ENCODE measurements around the gene SLC2A4RG.

The SLC2A4RG gene

GRCh38 chr20:63695424-63696305, 43.9 kb upstream of the SLC2A4RG start:
- H3K36me3 Mint-ChIP-seq (ENCODE audit: insufficient read depth), result peaks cover 39% of the 10 kb centered on the region
- DNase-seq (ENCODE audit: low spot score in 2 of 2) (no peak), ATAC-seq (replicated peaks; ENCODE audit: extremely low read depth, poor library complexity, severe bottlenecking) (no peak)
- H3K4me3 Mint-ChIP-seq, result peak overlapping the region; percentile 25
- no peaks in the 10 kb centered on the region for H3K27me3 Mint-ChIP-seq
- peaks cover 19% of the 10 kb centered on the region for H3K4me1 Mint-ChIP-seq
- H3K9me3 Mint-ChIP-seq, result no peaks in the 10 kb centered on the region
- H3K27ac Mint-ChIP-seq (ENCODE audit: low read depth), result no peak overlapping the region

DNA sequence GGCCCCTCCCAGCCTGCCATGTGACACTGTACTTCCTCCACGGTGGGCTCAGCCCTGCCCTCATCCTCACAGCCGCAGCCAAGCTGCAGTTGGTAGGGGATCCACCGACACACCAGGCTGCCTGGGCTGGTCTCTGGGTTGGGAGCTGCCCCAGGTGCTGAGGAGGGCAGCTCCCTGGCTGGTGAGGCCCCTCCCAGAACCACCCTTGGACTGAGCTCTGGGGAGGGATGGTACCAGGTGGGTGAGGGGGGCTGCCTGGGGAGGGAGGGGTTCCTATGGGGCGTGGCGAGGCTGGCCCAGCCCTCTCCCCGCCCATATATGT, 43.3 kb upstream of the SLC2A4RG start:
- H3K27me3 Mint-ChIP-seq, result no peaks in the 10 kb centered on the region
- peaks cover 22% of the 10 kb centered on the region for H3K4me1 Mint-ChIP-seq
- no peak overlapping the region for H3K27ac Mint-ChIP-seq (ENCODE audit: low read depth)
- no peaks in the 10 kb centered on the region for H3K9me3 Mint-ChIP-seq
- no peak for DNase-seq (ENCODE audit: low spot score in 2 of 2)
- peak overlapping the region; percentile 25 for H3K4me3 Mint-ChIP-seq
- ATAC-seq (replicated peaks; ENCODE audit: extremely low read depth, poor library complexity, severe bottlenecking), result peak; percentile 75
- peaks cover 36% of the 10 kb centered on the region for H3K36me3 Mint-ChIP-seq (ENCODE audit: insufficient read depth)

GRCh38 chr20:63696628-63697356, 42.8 kb upstream of the SLC2A4RG start, which contains the start of gene TNFRSF6B:
TSS of gene TNFRSF6B (plus strand) at chr20:63696652. CDS start at chr20:63696768, 116 bp downstream.
- ATAC-seq (replicated peaks; ENCODE audit: extremely low read depth, poor library complexity, severe bottlenecking), result peak; percentile 21
- Mint-ChIP-seq H3K27ac (ENCODE audit: low read depth) (peak within 1 kb of the TSS; percentile 51), H3K4me1 (peaks cover 23% of the 10 kb centered on the region), H3K9me3 (no peaks in the 10 kb centered on the region), H3K27me3 (no peaks in the 10 kb centered on the region), H3K36me3 (ENCODE audit: insufficient read depth) (peaks cover 30% of the 10 kb centered on the region), H3K4me3 (peak within 1 kb of the TSS; percentile 58)
- DNase-seq (ENCODE audit: low spot score in 2 of 2), result no peak

DNA sequence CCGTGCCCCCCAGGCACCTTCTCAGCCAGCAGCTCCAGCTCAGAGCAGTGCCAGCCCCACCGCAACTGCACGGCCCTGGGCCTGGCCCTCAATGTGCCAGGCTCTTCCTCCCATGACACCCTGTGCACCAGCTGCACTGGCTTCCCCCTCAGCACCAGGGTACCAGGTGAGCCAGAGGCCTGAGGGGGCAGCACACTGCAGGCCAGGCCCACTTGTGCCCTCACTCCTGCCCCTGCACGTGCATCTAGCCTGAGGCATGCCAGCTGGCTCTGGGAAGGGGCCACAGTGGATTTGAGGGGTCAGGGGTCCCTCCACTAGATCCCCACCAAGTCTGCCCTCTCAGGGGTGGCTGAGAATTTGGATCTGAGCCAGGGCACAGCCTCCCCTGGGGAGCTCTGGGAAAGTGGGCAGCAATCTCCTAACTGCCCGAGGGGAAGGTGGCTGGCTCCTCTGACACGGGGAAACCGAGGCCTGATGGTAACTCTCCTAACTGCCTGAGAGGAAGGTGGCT, 42.2 kb upstream of the SLC2A4RG start:
- peak overlapping the region; percentile 58 for H3K4me3 Mint-ChIP-seq
- H3K36me3 Mint-ChIP-seq (ENCODE audit: insufficient read depth), result peaks cover 31% of the 10 kb centered on the region
- DNase-seq (ENCODE audit: low spot score in 2 of 2) (no peak), ATAC-seq (replicated peaks; ENCODE audit: extremely low read depth, poor library complexity, severe bottlenecking) (no peak)
- no peaks in the 10 kb centered on the region for H3K27me3 Mint-ChIP-seq
- peaks cover 30% of the 10 kb centered on the region for H3K4me1 Mint-ChIP-seq
- H3K9me3 Mint-ChIP-seq, result no peaks in the 10 kb centered on the region
- H3K27ac Mint-ChIP-seq (ENCODE audit: low read depth), result peak overlapping the region; percentile 51

DNA sequence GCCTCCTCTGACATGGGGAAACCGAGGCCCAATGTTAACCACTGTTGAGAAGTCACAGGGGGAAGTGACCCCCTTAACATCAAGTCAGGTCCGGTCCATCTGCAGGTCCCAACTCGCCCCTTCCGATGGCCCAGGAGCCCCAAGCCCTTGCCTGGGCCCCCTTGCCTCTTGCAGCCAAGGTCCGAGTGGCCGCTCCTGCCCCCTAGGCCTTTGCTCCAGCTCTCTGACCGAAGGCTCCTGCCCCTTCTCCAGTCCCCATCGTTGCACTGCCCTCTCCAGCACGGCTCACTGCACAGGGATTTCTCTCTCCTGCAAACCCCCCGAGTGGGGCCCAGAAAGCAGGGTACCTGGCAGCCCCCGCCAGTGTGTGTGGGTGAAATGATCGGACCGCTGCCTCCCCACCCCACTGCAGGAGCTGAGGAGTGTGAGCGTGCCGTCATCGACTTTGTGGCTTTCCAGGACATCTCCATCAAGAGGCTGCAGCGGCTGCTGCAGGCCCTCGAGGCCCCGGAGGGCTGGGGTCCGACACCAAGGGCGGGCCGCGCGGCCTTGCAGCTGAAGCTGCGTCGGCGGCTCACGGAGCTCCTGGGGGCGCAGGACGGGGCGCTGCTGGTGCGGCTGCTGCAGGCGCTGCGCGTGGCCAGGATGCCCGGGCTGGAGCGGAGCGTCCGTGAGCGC, 41.6 kb upstream of the SLC2A4RG start:
- peaks cover 30% of the 10 kb centered on the region for H3K4me1 Mint-ChIP-seq
- H3K9me3 Mint-ChIP-seq, result no peaks in the 10 kb centered on the region
- DNase-seq (ENCODE audit: low spot score in 2 of 2) (no peak), ATAC-seq (replicated peaks; ENCODE audit: extremely low read depth, poor library complexity, severe bottlenecking) (no peak)
- H3K27me3 Mint-ChIP-seq, result no peaks in the 10 kb centered on the region
- H3K27ac Mint-ChIP-seq (ENCODE audit: low read depth), result no peak overlapping the region
- H3K36me3 Mint-ChIP-seq (ENCODE audit: insufficient read depth), result peaks cover 25% of the 10 kb centered on the region
- peak overlapping the region; percentile 43 for H3K4me3 Mint-ChIP-seq

GRCh38 chr20:63698739-63699465, 40.7 kb upstream of the SLC2A4RG start:
- Mint-ChIP-seq H3K36me3 (ENCODE audit: insufficient read depth) (peaks cover 19% of the 10 kb centered on the region), H3K4me3 (peak overlapping the region; percentile 13), H3K4me1 (peaks cover 26% of the 10 kb centered on the region), H3K9me3 (no peaks in the 10 kb centered on the region), H3K27me3 (no peaks in the 10 kb centered on the region), H3K27ac (ENCODE audit: low read depth) (no peak overlapping the region)
- DNase-seq (ENCODE audit: low spot score in 2 of 2), result no peak
- no peak for ATAC-seq (replicated peaks; ENCODE audit: extremely low read depth, poor library complexity, severe bottlenecking)

GRCh38 chr20:63699466-63700198, 39.9 kb upstream of the SLC2A4RG start:
- Mint-ChIP-seq H3K9me3 (no peaks in the 10 kb centered on the region), H3K36me3 (ENCODE audit: insufficient read depth) (peaks cover 20% of the 10 kb centered on the region), H3K4me1 (peaks cover 25% of the 10 kb centered on the region), H3K27me3 (no peaks in the 10 kb centered on the region), H3K4me3 (peak overlapping the region; percentile 13), H3K27ac (ENCODE audit: low read depth) (no peak overlapping the region)
- ATAC-seq (replicated peaks; ENCODE audit: extremely low read depth, poor library complexity, severe bottlenecking) (no peak), DNase-seq (ENCODE audit: low spot score in 2 of 2) (no peak)

- ATAC-seq (replicated peaks; ENCODE audit: extremely low read depth, poor library complexity, severe bottlenecking), result no peak
- peaks cover 27% of the 10 kb centered on the region for H3K36me3 Mint-ChIP-seq (ENCODE audit: insufficient read depth)
- H3K27ac Mint-ChIP-seq (ENCODE audit: low read depth), result no peak overlapping the region
- H3K9me3 Mint-ChIP-seq, result no peaks in the 10 kb centered on the region
- peaks cover 30% of the 10 kb centered on the region for H3K4me1 Mint-ChIP-seq
- no peak for DNase-seq (ENCODE audit: low spot score in 2 of 2)
- H3K4me3 Mint-ChIP-seq, result no peak overlapping the region
- no peaks in the 10 kb centered on the region for H3K27me3 Mint-ChIP-seq
These were observed 39.2 kb upstream of the SLC2A4RG start for GRCh38 chr20:63700199-63701050.

DNA sequence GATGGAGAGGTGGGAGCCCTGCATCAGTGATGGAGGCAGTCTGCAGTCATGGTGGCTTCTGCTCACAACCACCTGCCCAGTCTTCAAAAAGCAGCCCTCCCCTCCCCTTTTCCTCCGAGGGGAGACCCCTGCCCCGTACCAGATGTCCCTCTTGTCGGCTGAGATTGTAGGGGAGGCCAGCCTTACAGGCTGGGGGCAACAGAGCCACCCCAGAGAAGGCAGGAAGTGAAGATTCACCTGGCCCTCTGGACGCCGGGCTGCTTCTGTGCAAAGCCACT, 38.6 kb upstream of the SLC2A4RG start:
- H3K27me3 Mint-ChIP-seq, result no peaks in the 10 kb centered on the region
- DNase-seq (ENCODE audit: low spot score in 2 of 2) (no peak), ATAC-seq (replicated peaks; ENCODE audit: extremely low read depth, poor library complexity, severe bottlenecking) (no peak)
- no peak overlapping the region for H3K4me3 Mint-ChIP-seq
- H3K27ac Mint-ChIP-seq (ENCODE audit: low read depth), result no peak overlapping the region
- H3K4me1 Mint-ChIP-seq, result peaks cover 31% of the 10 kb centered on the region
- peaks cover 25% of the 10 kb centered on the region for H3K36me3 Mint-ChIP-seq (ENCODE audit: insufficient read depth)
- no peaks in the 10 kb centered on the region for H3K9me3 Mint-ChIP-seq

- Mint-ChIP-seq H3K9me3 (no peaks in the 10 kb centered on the region), H3K27ac (ENCODE audit: low read depth) (peak overlapping the region; percentile 35), H3K4me3 (no peak overlapping the region), H3K36me3 (ENCODE audit: insufficient read depth) (peaks cover 24% of the 10 kb centered on the region), H3K27me3 (no peaks in the 10 kb centered on the region), H3K4me1 (peaks cover 32% of the 10 kb centered on the region)
- ATAC-seq (replicated peaks; ENCODE audit: extremely low read depth, poor library complexity, severe bottlenecking) (no peak), DNase-seq (ENCODE audit: low spot score in 2 of 2) (no peak)
These were observed 38.1 kb upstream of the SLC2A4RG start for GRCh38 chr20:63701329-63702035.

All from central memory CD8-positive, alpha-beta T cell (primary cell).